CD4-positive, alpha-beta T cell (primary cell): ENCODE results near the gene ZNF432. TPM values are rescaled to one million over a fixed set of nuclear protein-coding genes. Genes with fewer than 3 reads are reported as not detected.
"Not testable (repeated sequence)": the region's sequence is repeated elsewhere in the genome, so short reads cannot be mapped to it uniquely, and the experiment has no call there.

ENCODE experiments used
- ATAC-seq: fragments of 200-7000 bp; cut with Tn5 transposase; one replicate; pipeline ENCODE4 v1.10.0; 2022; ENCODE audit warnings: mild to moderate bottlenecking; ENCODE audit not compliant: poor library complexity
- CTCF ChIA-PET: fragments of 350-600 bp; sonication (Branson Sonifier 250); formaldehyde crosslinking; loops from one replicate; lab custom pipeline; 2021; ENCODE audit warnings: antibody characterized with exemption, inconsistent platforms; lab: Charles Lee
- POLR2A ChIA-PET: fragments of 350-600 bp; sonication (Branson Sonifier 250); formaldehyde crosslinking; loops from one replicate; lab custom pipeline; 2021; ENCODE audit warnings: antibody characterized with exemption, inconsistent platforms; lab: Charles Lee
- DNase-seq, 14 experiments: peaks; one replicate each; pipeline ENCODE4 v3.0.0-alpha.2; 2013 to 2020; ENCODE audit warnings: mixed read lengths in 2 of 14
- H3K27ac ChIP-seq, 2 donors: one replicate each; pipeline versions ENCODE4 v1.5.1 to v1.7.0; 2013; ENCODE audit warnings: low read length in 2 of 2, low read depth in 1 of 2, mild to moderate bottlenecking in 1 of 2
- H3K27me3 ChIP-seq, 2 experiments: 1 replicate in 1 of 2; 2 replicates in 1 of 2; pipeline versions ENCODE4 v1.6.1 to v1.7.0; 2013; ENCODE audit warnings: low read length in 2 of 2, control low read depth in 1 of 2, mild to moderate bottlenecking in 1 of 2, moderate library complexity in 1 of 2; ENCODE audit not compliant: insufficient read depth in 2 of 2, control insufficient read depth in 1 of 2
- H3K36me3 ChIP-seq: one replicate; pipeline ENCODE4 v1.6.1; 2013; ENCODE audit warnings: low read length, control low read depth; ENCODE audit not compliant: insufficient read depth
- H3K4me1 ChIP-seq: one replicate; pipeline ENCODE4 v1.6.1; 2013; ENCODE audit warnings: low read length, control low read depth; ENCODE audit not compliant: insufficient read depth
- H3K4me3 ChIP-seq: one replicate; pipeline ENCODE4 v1.5.1; 2013; ENCODE audit warnings: mild to moderate bottlenecking, low read length, moderate library complexity
- H3K9me3 ChIP-seq, 2 experiments: 1 replicate in 1 of 2; 2 replicates in 1 of 2; pipeline versions ENCODE4 v1.6.1 to v1.7.0; 2013; ENCODE audit warnings: low read length in 2 of 2, mild to moderate bottlenecking in 2 of 2, control low read depth in 1 of 2, moderate library complexity in 1 of 2; ENCODE audit not compliant: control insufficient read depth in 1 of 2, insufficient read depth in 1 of 2
- H3K27ac Mint-ChIP-seq: one replicate; pipeline ENCODE4 v1.8.0; 2020; ENCODE audit warnings: mixed read lengths
- H3K27me3 Mint-ChIP-seq: one replicate; pipeline ENCODE4 v1.8.0; 2021; ENCODE audit warnings: mixed read lengths
- H3K36me3 Mint-ChIP-seq: one replicate; pipeline ENCODE4 v1.8.0; 2021; ENCODE audit warnings: low read depth, mixed read lengths
- H3K4me1 Mint-ChIP-seq: one replicate; pipeline ENCODE4 v1.8.0; 2021; ENCODE audit warnings: low read depth, mixed read lengths
- H3K4me3 Mint-ChIP-seq: one replicate; pipeline ENCODE4 v1.8.0; 2020; ENCODE audit warnings: mild to moderate bottlenecking, mixed read lengths
- H3K9me3 Mint-ChIP-seq: one replicate; pipeline ENCODE4 v1.8.0; 2020; ENCODE audit warnings: mixed read lengths
- intact Hi-C, 2 experiments: fragments of 100-400 bp; cut with DNase I in 1 of 2; cut with micrococcal nuclease in 1 of 2; formaldehyde crosslinking; loops; one replicate each; pipeline versions ENCODE4 v1.15.1 to v1.9.0; 2023 to 2025; cut with DNase I, micrococcal nuclease
- polyA plus RNA-seq, 2 donors: library from polyadenylated mRNA; unstranded; fragments of 120-200 nt; gene quantifications; one replicate each; pipeline ENCODE4 v1.2.1, GENCODE V29; 2013
- total RNA-seq, 174 experiments: library from RNA in 2 of 174; stranded (reverse) in 2 of 174; gene quantifications; one replicate each; pipeline ENCODE4 v1.2.3 and lab custom pipeline; 2021 to 2026
- TF ChIP-seq, protein P1 (sequence below): fragments of 200-600 bp; IDR thresholded peaks from one replicate; pipeline ENCODE4 v1.8.0; 2022; ENCODE audit warnings: antibody characterized with exemption, mild to moderate bottlenecking

ZNF432 gene
- 10 to 100 TPM; 16.3 to 19.2 TPM for total RNA-seq
- 7.8 TPM for polyA plus RNA-seq (2013, experiment 1 of 2)
- 9.8 TPM for polyA plus RNA-seq (2013, experiment 2 of 2)
- 12.7 to 57.9 (median 35.8) reads per million in 172 experiments for total RNA-seq (lab: John Stamatoyannopoulos, UW)

DNA sequence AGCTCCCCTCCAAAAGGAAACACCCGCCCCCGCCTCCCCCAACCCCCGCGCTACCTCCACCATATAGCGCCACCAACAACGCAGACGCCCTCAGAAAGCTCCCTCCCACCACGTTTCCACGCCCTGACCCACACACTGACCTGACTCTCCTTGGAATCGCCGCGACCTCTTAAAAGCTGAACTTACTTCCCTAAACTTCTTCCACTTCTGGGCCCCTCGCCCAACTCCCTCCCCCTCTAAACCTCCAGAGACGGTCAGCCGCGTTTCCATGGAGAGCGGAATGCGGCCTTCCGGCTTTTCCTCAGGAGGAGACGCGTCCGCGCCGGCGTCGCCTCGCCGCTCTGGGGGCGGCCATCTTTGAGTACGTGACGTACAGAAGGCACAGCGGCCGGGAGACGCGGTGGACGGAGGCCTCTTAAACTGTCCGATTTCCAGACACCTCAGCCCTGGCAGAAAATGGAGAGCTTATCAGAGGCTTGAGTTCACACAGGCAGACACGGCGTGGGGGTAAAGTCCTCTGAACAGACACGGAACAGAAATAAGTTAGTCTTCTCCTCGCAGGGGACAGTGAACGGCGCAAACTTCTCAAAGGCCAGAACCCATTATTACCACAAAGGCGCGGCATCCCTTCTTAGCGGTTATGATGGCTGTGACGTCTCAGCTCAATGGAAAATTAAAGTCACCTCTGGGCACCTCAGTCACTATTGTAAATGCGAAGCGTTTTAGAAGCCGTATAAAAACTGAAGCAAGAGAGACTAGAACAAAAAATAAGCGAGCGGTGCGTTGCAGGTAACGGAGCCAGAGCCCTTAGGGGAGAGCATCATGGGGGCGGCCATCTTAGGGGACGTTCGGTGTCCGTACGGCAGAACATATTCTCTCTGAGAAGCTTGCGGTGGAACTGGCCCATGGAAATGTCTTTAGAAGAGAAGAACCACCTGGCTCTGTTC, at the start of gene ZNF432:
Gene ZNF432 (minus strand): TSS at position 284 of the 947 bp plus-strand sequence. CDS start 1,970 bp downstream, outside the sequence.
- H3K36me3 Mint-ChIP-seq, result peaks cover 91% of the 10 kb centered on the region
- ATAC-seq (peak; percentile 85), DNase-seq (peak; percentile 74 to 91 (median 80))
- peaks cover 17 to 25% of the 10 kb centered on the region in 2 experiments for H3K9me3 ChIP-seq
- ChIA-PET CTCF (no interaction called here), POLR2A (interaction anchor here (0.6 to 2.5 kb wide), 22 partner anchors 13 to 1472 kb away, joined by 3 to 37 read pairs (median 4); partner anchors contain the start of genes PPP2R1A, ZNF347, ZNF614 and ZNF615)
- intact Hi-C loops, result loop anchor here (1.0 to 10.0 kb wide), 8 partner anchors 21 to 143 kb away; partner anchors contain the start of genes ZNF350 (in 2 of the 2), ZNF614 (in 2 of the 2), ZNF615 (in 2 of the 2) and PPP2R1A (in 1 of the 2)
- peak within 1 kb of the TSS; percentile 89 to 95 for H3K27ac ChIP-seq
- peaks cover 5% of the 10 kb centered on the region for H3K4me1 ChIP-seq
- H3K4me3 Mint-ChIP-seq, result peak within 1 kb of the TSS; percentile 98
- no peaks in the 10 kb centered on the region for H3K27me3 ChIP-seq
- H3K36me3 ChIP-seq, result peaks cover 26% of the 10 kb centered on the region
- H3K9me3 Mint-ChIP-seq, result peaks cover 22% of the 10 kb centered on the region
- no peaks in the 10 kb centered on the region for H3K27me3 Mint-ChIP-seq
- peak within 1 kb of the TSS; percentile 79 for H3K4me3 ChIP-seq
- TF ChIP-seq, protein P1, sequence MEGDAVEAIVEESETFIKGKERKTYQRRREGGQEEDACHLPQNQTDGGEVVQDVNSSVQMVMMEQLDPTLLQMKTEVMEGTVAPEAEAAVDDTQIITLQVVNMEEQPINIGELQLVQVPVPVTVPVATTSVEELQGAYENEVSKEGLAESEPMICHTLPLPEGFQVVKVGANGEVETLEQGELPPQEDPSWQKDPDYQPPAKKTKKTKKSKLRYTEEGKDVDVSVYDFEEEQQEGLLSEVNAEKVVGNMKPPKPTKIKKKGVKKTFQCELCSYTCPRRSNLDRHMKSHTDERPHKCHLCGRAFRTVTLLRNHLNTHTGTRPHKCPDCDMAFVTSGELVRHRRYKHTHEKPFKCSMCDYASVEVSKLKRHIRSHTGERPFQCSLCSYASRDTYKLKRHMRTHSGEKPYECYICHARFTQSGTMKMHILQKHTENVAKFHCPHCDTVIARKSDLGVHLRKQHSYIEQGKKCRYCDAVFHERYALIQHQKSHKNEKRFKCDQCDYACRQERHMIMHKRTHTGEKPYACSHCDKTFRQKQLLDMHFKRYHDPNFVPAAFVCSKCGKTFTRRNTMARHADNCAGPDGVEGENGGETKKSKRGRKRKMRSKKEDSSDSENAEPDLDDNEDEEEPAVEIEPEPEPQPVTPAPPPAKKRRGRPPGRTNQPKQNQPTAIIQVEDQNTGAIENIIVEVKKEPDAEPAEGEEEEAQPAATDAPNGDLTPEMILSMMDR, result no peak
- H3K4me1 Mint-ChIP-seq, result peaks cover 37% of the 10 kb centered on the region
- H3K27ac Mint-ChIP-seq, result peak within 1 kb of the TSS; percentile 97

DNA sequence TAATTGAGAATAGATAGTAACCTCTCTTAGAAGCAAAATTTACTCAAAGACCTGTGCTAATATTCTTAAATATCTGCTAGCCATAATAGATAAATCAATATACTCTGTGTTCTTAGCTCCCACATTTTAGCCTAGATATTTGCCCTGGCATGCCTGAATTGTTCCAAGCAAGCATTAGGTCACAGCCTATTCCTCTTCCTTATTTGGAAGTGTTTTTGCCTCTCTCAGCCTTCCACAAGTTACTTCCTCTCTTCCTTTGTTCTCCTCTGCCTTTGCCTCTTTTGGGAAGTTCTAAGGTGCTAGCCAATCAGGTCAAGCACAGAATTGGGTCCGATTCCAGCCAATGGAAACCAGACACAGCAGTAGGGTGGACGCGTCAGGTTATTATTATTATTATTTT, 47.8 kb upstream of the ZNF432 start:
- H3K27ac ChIP-seq, CTCF ChIA-PET, H3K27ac Mint-ChIP-seq, H3K4me3 ChIP-seq, POLR2A ChIA-PET, H3K27me3 Mint-ChIP-seq, DNase-seq, ATAC-seq, H3K27me3 ChIP-seq, H3K9me3 Mint-ChIP-seq: not testable (repeated sequence)
- H3K4me1 ChIP-seq, result peaks cover 16% of the 10 kb centered on the region
- Mint-ChIP-seq H3K4me1 (peaks cover 33% of the 10 kb centered on the region), H3K4me3 (peak overlapping the region; percentile 99), H3K36me3 (peaks cover 67% of the 10 kb centered on the region)
- peaks cover 18% of the 10 kb centered on the region for H3K36me3 ChIP-seq
- intact Hi-C loops, result loop anchor here in 1 of 2 experiments (10.0 kb wide), 1 partner anchor 52 kb away; the partner anchor contains the start of gene ZNF432
- H3K9me3 ChIP-seq, result peaks cover 44 to 63% of the 10 kb centered on the region in 2 experiments

DNA sequence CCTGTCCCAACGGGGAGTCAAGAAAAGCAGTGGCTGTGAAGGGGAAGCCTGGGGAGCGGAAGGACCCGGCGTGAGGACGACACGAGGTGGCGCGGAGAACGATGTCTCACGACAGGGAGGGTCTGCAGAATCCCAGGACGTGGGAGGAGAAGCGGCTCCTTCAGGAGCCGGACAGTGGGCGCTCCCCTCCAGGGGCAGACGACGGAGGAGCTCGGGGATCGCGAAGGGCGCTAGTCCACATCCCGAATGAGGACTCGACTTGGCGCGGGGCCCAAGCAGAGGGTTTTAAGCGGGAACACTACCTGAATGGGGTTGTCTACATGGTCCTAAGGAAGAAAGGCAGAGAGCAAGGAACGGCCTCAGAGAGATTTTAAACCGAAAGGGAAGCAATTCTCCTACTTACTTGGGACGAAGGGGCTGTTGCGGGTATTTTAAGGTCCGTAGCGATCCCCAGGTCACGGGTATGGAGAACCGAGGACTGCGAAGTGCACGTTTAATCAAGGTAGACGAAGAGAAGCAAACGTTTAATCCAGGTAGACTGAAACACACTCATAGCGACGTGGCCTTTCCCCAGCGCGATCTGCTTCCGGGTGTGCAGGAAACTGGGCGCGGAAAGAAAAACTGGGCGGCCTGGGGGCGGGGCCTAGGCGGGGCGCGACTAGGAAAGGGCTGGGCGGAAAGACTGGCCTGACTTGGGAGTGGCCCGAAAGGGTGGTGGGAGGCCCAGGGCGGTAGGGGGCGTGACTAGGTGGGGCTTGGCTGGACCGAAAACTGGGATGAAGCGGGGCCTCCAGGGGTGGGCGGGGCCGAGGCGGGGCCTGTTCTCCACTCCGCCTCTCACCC, 46.8 kb upstream of the ZNF432 start, which contains the start of gene ZNF841:
Gene ZNF841 (minus strand): TSS at position 594 of the 843 bp plus-strand sequence. CDS start 10,964 bp downstream, outside the sequence.
- TF ChIP-seq, protein P1, result no peak
- CTCF ChIA-PET, result no interaction called here
- Mint-ChIP-seq H3K27me3 (no peaks in the 10 kb centered on the region), H3K4me1 (peaks cover 40% of the 10 kb centered on the region), H3K4me3 (peak within 1 kb of the TSS; percentile 99), H3K9me3 (peaks cover 8% of the 10 kb centered on the region), H3K27ac (peak within 1 kb of the TSS; percentile 95), H3K36me3 (peaks cover 77% of the 10 kb centered on the region)
- Histone ChIP-seq H3K4me1 (peaks cover 16% of the 10 kb centered on the region), H3K27ac (peak within 1 kb of the TSS in 1 of 2 donors; percentile 58), H3K36me3 (peaks cover 28% of the 10 kb centered on the region), H3K4me3 (peak within 1 kb of the TSS; percentile 77), H3K9me3 (peaks cover 45 to 70% of the 10 kb centered on the region in 2 experiments), H3K27me3 (no peaks in the 10 kb centered on the region)
- intact Hi-C loops, result loop anchor here (1.0 to 10.0 kb wide), 2 partner anchors 51 to 95 kb away; partner anchors contain the start of genes PPP2R1A (in 1 of the 2) and ZNF432 (in 1 of the 2)
- POLR2A ChIA-PET, result no interaction called here
- ATAC-seq, result peak; percentile 96
- DNase-seq, result peak; percentile 69 to 90 (median 78)
